GM18507 (cell line): Measurements from ENCODE around the gene GLI3.

ENCODE experiments used
- DNase-seq: peaks from one replicate; pipeline ENCODE4 v3.0.0; 2011; ENCODE audit warnings: low read depth; ENCODE audit not compliant: insufficient read length; ENCODE audit errors: extremely low spot score
- FAIRE-seq: peaks from 2 replicates; lab custom pipeline; 2011; peaks lifted over from hg19 to GRCh38; lab: Jason Lieb, UNC

GLI3 gene

DNA sequence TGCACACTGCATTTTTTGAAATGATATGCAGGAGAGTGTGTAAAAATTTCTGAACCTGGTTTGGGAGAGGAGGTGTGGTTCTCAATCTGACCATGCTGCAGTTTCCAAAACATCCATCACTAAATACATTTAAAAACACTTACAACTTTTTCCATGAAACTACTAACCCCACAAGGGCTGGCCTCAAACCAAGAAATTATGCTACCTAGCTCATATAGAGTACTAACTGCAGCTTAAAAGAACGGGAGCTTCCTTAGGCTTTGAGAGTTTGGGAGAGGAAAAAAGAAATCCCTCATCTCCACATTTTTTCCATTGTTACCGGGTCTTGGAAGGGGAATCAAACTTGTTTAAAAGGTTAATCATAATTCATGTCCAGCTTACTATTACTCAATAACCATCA lies 214.2 kb downstream of the GLI3 start:
- FAIRE-seq (no peak), DNase-seq (no peak)

DNA sequence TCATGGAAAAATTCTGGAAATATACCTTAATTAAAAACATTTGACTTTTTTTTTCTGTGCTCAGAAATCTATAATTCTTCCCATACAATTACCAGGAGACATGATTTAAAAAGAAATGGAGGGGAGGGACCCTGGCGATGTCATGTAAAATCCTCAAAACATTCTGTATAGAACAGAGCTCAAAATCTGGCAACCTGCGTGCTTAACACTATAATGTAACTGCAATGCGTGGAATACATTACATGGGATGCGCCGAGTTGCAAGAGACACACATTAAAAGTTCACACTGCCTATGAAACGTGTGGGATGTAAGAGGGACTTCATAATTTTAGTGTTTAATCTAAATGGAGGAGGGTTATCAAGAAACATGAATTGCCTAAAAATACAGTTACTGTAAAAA lies 215.0 kb downstream of the GLI3 start:
- FAIRE-seq (no peak), DNase-seq (no peak)

DNA sequence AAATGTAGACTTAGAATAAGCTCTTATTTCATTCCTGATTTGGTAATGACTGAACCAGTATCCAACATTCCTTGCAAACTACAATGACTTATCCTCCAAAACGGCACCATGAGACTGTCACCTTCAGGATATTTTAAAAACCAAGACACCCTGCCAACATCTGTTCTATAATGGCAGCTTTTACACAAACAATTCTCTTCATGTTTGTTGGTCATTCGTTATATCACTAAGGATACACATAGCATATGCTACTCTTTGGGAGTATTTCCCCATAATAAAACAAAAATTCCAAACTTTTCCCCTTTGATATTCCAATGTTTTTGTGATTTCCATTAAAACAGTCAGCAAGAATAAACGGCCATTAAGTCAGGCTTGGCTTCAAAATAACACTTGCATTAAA lies 215.4 kb downstream of the GLI3 start:
- FAIRE-seq: no peak
- no peak for DNase-seq

DNA sequence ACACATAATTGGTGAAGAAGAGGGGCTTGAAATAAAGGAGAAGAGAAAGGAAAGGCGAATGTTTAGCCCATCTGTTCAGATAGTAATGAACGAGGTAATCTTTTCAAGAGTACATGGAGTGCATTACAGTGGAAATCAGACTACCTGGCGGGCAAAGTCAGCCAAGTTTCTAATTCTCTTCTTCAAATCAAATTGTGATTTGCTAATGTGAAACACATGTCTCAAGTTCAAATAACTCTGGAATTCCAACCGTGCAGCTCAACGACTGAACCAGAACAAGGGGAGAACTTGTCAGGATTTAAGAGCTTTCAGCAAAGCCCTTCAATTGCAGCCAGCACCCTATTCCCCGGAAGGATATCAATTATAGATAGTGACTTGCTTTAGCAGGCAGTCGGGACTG lies 216.9 kb downstream of the GLI3 start:
- no peak for DNase-seq
- FAIRE-seq: no peak

DNA sequence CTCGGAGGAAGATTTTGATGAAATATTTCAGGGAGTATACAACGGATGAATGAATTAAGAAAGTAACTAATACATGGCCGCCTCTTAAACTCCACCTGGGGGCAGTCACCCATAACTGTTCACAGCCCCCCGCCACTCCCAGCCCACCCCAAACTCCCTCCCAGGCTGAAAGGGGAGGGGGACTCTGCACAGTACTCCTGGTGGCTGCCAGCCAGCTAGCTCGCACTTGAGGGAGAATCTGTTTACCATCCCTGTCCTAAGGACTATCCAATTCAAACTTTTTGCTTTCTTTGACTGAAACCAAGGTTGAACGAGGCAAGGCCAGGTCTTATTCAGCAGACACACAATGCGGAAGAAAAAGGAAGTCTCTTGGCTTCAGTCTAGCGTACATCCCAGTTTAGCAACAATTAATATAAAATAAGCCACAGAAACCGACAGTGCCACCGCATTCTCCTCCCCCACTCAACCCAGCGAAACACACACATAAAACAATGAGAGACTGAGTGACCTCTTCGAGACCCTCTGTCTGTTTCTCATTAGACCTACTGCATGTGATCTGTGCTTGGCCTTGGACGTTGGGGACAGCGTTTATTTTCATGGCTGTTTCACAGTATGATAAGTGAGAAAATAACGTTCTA lies 219.5 kb downstream of the GLI3 start:
- DNase-seq (peak; percentile 2), FAIRE-seq (no peak)

DNA sequence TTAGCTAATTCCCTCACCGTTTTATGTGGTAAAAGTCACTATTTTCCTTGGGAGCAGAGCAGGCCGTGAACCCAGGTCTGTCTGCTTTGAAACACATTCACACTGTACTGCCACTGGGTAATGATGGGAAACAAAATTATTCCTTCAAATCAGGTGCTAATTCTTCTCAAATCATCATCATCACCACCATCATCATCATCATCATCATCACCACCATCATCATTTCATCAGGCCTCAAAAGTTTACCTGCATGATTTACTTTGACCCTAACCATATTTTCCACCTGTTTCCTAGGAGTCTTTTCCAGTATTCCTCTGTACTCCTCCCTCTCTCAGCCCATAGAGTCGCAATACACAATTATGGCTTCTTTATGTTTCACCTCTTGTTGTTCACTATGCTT lies 220.5 kb downstream of the GLI3 start:
- DNase-seq: no peak
- FAIRE-seq: no peak

DNA sequence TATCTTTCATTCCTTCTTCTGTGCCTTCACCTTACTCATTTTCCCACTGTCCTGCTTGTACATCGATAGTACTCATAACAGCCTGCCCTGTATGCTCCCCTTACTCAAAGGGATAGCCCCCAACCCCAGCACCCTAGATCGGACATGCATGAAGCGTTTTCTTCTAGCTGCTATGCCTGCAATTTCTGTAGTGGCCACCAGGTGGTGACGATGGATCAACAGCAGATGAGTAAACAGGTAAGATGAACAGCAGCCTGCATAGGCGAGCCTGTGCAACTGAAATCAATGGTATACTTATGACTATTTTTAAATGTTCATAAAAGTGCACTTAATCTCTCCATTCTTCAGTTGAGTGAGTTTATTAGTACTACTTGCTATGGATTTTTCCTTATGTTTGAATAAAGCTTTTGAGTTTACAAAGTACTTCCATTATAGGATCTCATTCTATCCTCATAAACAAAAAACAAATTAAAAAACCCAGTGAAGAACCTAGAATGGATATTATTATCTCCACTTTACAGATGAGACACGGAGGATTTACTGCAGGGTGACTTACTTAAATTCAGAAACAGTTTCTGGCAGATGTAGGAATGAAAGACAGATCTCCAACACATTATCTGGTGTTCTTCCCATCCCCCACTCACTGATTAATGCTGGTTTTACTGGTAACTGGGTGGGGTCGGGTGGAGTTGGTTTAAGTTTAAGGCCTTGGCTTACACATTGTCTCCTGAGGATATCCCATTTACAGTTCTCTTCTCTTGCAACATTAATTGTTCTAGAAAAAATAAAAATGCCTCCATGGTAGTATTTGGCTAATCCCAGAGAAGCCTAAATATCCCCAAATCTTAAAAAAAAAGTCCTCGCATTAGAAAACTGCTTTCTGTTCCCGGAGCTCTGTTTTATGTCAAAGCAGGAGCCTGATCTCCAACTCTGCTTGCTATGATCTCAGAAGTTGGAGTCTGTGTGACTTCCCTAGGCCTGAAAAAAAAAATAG lies 222.1 kb downstream of the GLI3 start:
- FAIRE-seq: peak; percentile 35
- no peak for DNase-seq

DNA sequence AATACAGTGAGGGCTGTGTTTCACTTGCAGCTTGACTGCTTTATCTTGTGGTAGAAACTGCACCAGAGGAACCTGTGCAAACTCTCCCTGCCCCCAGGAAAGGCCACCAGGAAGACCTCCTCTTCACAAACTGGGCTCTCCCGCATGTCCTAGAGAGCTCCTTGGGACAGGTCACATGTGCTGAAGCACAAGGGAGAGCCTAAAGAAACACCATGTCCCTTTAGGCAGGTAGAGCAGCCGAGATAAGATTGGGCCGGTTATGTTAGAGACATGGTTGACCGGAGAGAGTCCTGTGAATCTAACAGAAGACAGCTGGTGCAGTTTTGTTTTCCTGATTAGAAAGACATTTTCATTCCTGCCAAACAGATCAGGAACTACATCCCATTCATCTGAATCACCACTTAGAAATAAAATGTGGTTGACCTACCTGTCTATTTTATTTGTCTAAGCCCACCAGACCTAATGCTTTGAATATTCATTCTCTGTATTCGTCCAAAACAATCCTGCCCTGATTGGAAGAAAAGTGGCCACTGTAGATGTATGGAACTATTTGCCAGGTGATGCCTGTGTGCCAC lies 224.1 kb downstream of the GLI3 start:
- DNase-seq (no peak), FAIRE-seq (no peak)

DNA sequence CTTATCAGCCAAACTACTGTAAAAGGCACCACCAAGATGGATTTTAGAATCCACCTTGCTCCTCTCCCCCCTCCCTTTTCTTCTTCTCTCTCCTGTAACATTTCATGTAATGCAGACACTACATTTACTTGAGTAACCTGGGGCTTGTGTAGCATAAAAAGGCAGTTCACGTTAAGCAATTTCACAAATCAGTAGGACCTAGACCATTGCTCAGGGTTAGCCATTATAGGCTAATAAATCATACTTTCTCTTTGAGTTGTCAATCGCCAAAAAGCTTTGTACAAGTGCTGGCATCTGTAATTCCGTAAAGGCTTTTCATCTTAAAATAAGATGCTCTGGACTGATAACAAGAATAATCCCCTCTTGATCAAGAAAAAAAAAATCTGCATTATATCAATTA lies 224.7 kb downstream of the GLI3 start:
- no peak for DNase-seq
- FAIRE-seq: no peak

DNA sequence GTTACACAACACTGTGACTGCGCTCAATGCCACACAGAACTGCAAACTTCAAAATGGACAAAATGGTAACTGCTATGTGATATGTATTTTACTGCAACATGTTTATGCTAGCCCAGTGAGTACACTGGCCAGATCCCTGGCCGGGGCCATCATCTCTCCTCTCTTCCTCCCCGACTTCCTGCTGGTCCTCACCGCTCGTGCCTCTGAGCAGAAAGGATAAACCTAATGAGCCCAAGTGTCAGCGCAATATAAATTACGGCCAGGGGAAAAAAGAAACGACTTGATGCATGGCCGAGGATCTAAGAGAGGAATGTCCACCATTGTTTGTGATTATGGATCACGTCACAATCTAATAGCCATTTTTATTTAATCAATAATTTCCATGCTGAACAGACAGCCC lies 225.2 kb downstream of the GLI3 start:
- FAIRE-seq (no peak), DNase-seq (no peak)

DNA sequence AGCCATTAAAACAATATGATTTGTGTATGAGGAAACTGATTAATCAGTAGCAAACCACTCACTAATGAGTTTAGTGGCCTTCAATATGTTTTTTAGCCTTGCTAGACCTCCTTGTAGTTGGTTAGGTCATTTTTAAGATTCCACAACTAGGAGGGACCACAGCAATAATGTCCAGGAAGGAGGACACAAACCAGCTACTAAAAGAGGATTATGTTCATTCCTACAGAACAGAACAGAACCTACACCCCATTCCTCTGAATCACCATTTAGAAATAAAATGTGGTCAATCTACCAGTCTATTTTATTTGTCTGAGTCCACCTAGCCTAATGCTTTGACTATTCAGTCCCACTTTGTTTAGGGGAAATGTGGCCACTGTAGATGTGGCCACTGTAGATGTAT lies 226.3 kb downstream of the GLI3 start:
- DNase-seq: no peak
- no peak for FAIRE-seq

DNA sequence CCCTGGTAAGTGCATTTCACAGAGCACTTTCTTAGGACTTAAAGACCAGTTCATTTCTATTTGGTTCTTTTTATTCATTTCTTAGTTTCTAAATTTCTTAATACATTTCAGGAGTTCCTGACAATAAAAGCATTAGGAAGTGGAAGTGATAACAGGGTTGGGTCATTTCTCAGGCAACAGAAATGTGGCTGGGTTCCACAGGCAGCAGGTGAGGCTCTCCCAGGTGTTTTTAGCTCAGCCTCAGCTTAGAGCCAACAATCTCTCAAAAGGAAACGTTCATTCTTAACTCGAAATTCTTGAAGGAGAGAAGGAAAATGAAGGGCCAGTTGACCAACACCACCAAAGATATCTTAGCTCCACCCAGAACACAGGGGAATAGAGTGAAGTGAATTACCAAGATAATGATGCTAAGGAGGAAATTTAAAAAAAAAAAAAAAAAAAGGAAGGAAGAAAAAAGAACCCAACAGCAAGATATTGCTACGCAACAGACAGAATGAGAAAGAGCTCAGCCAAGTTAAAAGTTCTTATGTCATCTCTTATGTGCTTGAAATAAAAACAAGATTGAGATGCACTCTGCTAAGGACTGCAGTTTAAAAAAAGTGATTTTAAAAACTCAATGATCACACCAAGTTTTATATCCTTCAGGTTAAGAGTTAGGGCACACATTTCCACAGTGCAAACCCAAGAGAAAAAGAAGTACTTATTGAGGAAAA lies 230.1 kb downstream of the GLI3 start:
- FAIRE-seq: no peak

DNA sequence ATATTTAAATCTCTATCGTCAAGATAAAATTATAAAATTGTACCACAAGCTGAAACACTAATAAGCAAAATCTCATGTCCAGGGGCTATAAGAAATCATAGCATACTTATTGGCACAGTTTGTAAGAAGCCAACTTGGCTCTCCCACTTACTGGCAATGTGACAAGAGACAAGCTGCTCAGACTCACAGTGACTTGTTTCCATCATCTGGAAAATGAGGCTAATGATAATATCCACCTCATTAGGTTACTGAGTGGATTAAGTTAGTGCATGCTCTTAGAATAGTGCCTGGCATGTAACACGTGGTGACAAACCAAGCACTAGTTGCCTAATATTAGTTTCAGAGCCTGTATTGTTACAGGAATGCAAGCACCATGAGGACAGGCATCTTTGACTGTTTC lies 234.4 kb downstream of the GLI3 start:
- no peak for FAIRE-seq
- DNase-seq: no peak

More for the DNA sequence above, 230.1 kb downstream of the GLI3 start:
- DNase-seq: no peak

DNA sequence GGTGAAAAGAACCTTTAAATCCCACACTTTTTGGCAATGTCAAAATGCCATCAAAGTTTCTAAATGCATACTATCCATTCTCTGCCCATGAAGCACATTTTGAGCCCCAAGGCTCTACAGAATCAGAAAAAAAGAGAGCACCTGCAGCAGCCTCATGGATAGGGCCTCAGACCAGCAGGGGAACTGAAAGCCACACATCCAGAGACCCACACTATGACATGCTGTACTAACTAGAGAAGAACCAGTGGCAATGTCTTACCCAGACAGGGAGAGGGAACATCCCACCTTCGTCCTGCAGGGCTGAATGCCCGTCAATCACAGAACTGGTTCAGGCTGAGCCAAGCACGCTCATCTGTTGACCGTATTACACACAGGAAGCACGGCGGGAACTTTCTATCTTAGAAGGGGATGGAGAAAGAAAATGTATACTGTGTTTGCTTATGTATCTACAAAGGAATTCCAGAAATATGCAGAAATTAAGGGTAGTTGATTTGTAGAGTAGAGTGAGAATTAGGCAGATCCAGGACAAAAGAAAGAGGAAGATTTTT lies 237.2 kb downstream of the GLI3 start:
- no peak for DNase-seq
- FAIRE-seq: no peak

DNA sequence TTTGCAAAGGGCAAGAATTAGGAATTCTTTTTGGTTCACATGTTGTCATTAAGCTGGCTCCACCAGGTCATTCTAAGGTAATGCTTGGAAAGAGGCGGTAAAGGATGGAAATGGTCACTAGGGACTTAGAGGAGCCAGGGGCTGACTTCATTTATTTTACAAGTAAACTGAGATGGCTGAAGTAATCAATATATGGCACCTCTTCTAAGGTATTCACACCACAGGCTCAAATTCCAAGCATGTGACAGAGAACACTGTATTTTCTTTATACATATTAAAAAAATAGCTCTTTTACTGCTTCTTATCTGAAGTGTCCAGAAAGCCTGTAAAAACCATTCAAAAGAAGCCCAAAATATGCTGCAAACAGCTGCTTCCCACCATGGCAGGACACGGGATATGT lies 239.0 kb downstream of the GLI3 start:
- no peak for DNase-seq
- FAIRE-seq: no peak

DNA sequence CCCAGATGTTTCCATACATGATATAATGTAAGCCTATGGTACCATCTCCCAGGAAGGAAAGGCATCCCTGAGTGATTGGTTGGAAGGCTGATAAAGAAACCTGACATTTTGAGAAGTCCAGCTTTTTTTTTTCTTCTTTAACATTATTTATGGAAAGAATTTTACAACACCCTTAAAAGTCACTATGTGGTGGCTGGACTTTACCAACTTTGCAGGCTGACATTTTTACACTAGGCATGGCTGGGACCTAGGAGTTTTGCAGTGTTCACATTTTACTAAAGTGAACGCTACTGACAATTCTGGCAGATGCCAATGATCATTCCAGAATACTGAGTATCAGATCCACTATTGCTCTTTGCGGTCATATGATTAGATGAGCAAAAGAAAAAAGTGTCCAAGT lies 239.9 kb downstream of the GLI3 start:
- FAIRE-seq: no peak
- no peak for DNase-seq

DNA sequence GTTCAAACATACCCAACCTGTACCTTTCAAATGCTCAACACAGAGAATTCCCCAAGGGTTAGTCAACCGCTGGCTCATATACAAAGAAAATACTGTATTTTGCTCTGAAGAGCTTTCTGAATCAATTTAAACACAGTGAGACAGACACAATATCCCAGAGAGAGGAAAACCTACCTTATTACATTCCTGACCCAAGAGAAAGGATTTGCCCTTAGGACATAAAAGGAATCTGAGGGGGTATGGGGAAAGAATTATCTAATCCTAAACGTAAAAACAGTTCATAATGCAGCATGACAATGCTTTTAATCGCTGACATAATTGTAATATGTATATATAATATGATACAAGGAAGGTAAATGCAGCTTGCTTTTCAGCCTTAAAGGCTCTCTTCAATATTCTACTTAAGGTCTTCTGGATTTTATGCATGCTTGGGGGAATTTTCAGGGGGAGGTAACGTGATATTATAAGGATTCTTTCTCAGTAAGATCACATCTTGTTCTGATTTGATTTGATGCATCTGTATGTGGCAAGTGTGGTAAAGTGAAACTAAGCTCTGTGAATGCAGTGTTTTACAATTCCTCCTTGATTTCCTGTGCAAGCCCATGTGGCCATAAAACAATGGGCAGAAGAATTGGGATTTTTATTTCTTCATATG lies 240.5 kb downstream of the GLI3 start:
- DNase-seq (no peak), FAIRE-seq (no peak)

DNA sequence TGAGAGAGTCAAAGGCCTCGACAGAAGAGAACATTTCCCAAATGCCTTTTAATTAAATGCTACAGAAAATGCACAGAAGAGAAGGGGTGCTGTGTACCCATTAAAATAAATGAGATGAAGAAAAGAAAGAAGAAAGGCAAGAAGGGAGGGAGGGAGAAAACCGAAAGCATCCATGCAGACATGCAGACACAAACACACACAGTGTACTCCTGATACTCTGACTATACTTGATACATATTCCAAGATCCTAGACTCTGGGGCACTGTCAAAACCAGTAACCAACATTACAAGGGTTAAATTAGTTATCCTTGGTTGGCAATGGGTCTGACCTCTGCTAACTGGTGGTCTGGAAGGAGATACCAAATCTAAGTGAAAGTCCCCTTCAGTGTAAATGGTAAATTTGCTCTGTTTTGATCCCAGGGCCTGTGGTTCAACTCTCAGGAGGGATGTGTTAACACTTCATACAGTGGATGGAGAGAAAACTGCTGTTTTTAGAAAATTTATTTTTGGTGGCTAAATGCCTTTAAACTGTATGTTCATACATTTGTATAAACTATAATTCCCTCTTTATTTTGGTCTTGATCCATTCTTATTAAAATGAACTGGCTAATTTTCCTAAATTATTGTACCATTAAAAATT lies 241.3 kb downstream of the GLI3 start:
- DNase-seq (no peak), FAIRE-seq (no peak)

DNA sequence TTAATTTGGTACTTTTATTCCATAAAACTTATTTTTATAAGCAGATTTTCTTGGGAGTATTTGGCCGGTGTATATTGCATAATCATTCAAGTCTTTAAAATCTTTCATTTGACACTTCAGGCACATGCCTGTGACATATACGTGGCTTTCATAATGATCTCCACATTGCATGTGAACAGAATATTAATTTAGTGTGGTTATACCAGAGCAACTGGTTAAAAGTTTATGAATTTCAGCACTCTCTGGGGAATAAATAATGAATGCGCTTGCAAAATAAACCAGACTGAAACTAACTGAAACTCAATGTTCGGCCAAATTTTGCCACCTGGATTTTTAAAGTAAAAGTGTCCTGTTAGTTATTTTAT lies 242.3 kb downstream of the GLI3 start:
- no peak for DNase-seq
- no peak for FAIRE-seq
